Sigmoid colon (tissue), 7 donors: ENCODE measurements around the gene CTNNA2. TPM values are rescaled to one million over a fixed set of nuclear protein-coding genes. Genes with fewer than 3 reads are reported as not detected.

Experiments
- DNase-seq: peaks from one replicate; pipeline ENCODE4 v3.0.0-alpha.2; 2019
- H3K27ac ChIP-seq, 4 donors: fragments of 200-600 bp; sonication (generic); one replicate each; pipeline ENCODE4 v1.5.1; 2016 to 2019; ENCODE audit warnings: mild to moderate bottlenecking in 1 of 4
- H3K27me3 ChIP-seq, 3 donors: fragments of 200-600 bp; sonication (generic); one replicate each; pipeline ENCODE4 v1.5.1; 2019; ENCODE audit warnings: mild to moderate bottlenecking in 1 of 3
- H3K36me3 ChIP-seq, 4 donors: fragments of 200-600 bp; sonication (generic); one replicate each; pipeline ENCODE4 v1.5.1; 2016 to 2019
- H3K4me1 ChIP-seq, 4 donors: fragments of 200-600 bp; sonication (generic); one replicate each; pipeline ENCODE4 v1.5.1; 2017 to 2019
- H3K4me3 ChIP-seq, 4 donors: fragments of 200-600 bp; sonication (generic); one replicate each; pipeline ENCODE4 v1.5.1; 2017 to 2019; ENCODE audit warnings: mild to moderate bottlenecking in 2 of 4, moderate library complexity in 1 of 4
- H3K9me3 ChIP-seq, 4 donors: fragments of 200-600 bp in 3 of 4; sonication (generic) in 3 of 4; one replicate each; pipeline versions ENCODE4 v1.5.1 to v1.6.1; 2013 to 2019
- CTCF ChIP-seq, 4 experiments: fragments of 450-650 bp in 3 of 4; fragments of 200-600 bp in 1 of 4; IDR thresholded peaks; one replicate each; pipeline ENCODE4 v1.5.1; 2016 to 2019; ENCODE audit warnings: antibody characterized with exemption in 4 of 4, mild to moderate bottlenecking in 3 of 4, moderate library complexity in 2 of 4
- EP300 ChIP-seq, 4 donors: sonication (generic); formaldehyde crosslinking; IDR thresholded peaks; one replicate each; pipeline ENCODE4 v1.6.1; 2017; ENCODE audit warnings: antibody characterized with exemption in 4 of 4
- POLR2A ChIP-seq, 2 donors: fragments of 450-650 bp; IDR thresholded peaks; one replicate each; pipeline ENCODE4 v1.6.1; 2016; ENCODE audit warnings: antibody characterized with exemption in 2 of 2, mild to moderate bottlenecking in 2 of 2, moderate library complexity in 2 of 2
- POLR2AphosphoS5 ChIP-seq, 4 donors: sonication (generic); formaldehyde crosslinking; IDR thresholded peaks; one replicate each; pipeline ENCODE4 v1.6.1; 2017; ENCODE audit warnings: antibody characterized with exemption in 4 of 4
- WGBS, 2 donors: extraction: QIAGEN DNeasy Blood & Tissue Kit; methylation state at CpG; one replicate each; pipeline ENCODE4 v1.1.7; 2013; 5-methylcytosine and 5-hydroxymethylcytosine counted together
- intact Hi-C: fragments of 100-400 bp; cut with DNase I; formaldehyde crosslinking; loops from one replicate; pipeline ENCODE4 v1.15.1; 2023
- polyA plus RNA-seq, 3 donors: library from polyadenylated mRNA; stranded (reverse); fragments of 200-250 nt; gene quantifications; one replicate each; pipeline ENCODE4 v1.2.3, GENCODE V29; 2013
- total RNA-seq, 4 donors: library from RNA; depleted of rRNA; stranded (reverse); fragments of >200 nt; gene quantifications; one replicate each; pipeline ENCODE4 v1.1.0, GENCODE V29; 2016
- donor health status: healthy with polysubstance abuse.
- donor health status: Bipolar disorder and iron deficiency.
- donor health status: healthy.

The CTNNA2 gene
- total and polyA plus RNA-seq, 7 donors, result 1.4 to 8.6 (median 3.8) TPM; not detected in 2

- intact Hi-C loops, result no loop called here
These were observed 379.3 kb downstream of the CTNNA2 start for GRCh38 chr2:79892123-79892522.

GRCh38 chr2:79899196-79899595 lies 386.3 kb downstream of the CTNNA2 start:
- intact Hi-C loops, result no loop called here

More at GRCh38 chr2:79892123-79892522, 379.3 kb downstream of the CTNNA2 start:
- no peak overlapping the region for H3K4me3 ChIP-seq
- no peaks in the 10 kb centered on the region for H3K9me3 ChIP-seq
- H3K4me1 ChIP-seq, result no peaks in the 10 kb centered on the region
- no peak overlapping the region for H3K27ac ChIP-seq
- no peak for TF ChIP-seq CTCF (IDR thresholded peaks at IDR 0.05)
- TF ChIP-seq POLR2A (IDR thresholded peaks at IDR 0.05), result no peak
- TF ChIP-seq EP300 (IDR thresholded peaks at IDR 0.05), result no peak
- TF ChIP-seq POLR2AphosphoS5 (IDR thresholded peaks at IDR 0.05), result no peak
- no peaks in the 10 kb centered on the region for H3K36me3 ChIP-seq
- no peaks in the 10 kb centered on the region for H3K27me3 ChIP-seq
- 42 to 75% methylated on average over 2 of the region's 2 CpGs for WGBS, 2 donors
- DNase-seq, result no peak

GRCh38 chr2:79901161-79901560 lies 388.3 kb downstream of the CTNNA2 start:
- no peak for TF ChIP-seq POLR2A (IDR thresholded peaks at IDR 0.05)
- TF ChIP-seq EP300 (IDR thresholded peaks at IDR 0.05), result no peak
- no peak for TF ChIP-seq CTCF (IDR thresholded peaks at IDR 0.05)
- no peak for TF ChIP-seq POLR2AphosphoS5 (IDR thresholded peaks at IDR 0.05)
- Histone ChIP-seq H3K9me3 (no peaks in the 10 kb centered on the region), H3K4me1 (no peaks in the 10 kb centered on the region), H3K36me3 (no peaks in the 10 kb centered on the region), H3K27ac (no peak overlapping the region), H3K27me3 (no peaks in the 10 kb centered on the region), H3K4me3 (no peak overlapping the region)
- intact Hi-C loops, result no loop called here
- no peak for DNase-seq

More at GRCh38 chr2:79899196-79899595, 386.3 kb downstream of the CTNNA2 start:
- TF ChIP-seq EP300 (IDR thresholded peaks at IDR 0.05) (no peak), POLR2AphosphoS5 (IDR thresholded peaks at IDR 0.05) (no peak), POLR2A (IDR thresholded peaks at IDR 0.05) (no peak), CTCF (IDR thresholded peaks at IDR 0.05) (no peak)
- no peaks in the 10 kb centered on the region for H3K27me3 ChIP-seq
- no peak overlapping the region for H3K4me3 ChIP-seq
- DNase-seq, result no peak
- no peak overlapping the region for H3K27ac ChIP-seq
- H3K36me3 ChIP-seq, result no peaks in the 10 kb centered on the region
- 80 to 81% methylated on average over 4 of the region's 4 CpGs for WGBS, 2 donors
- H3K9me3 ChIP-seq, result no peaks in the 10 kb centered on the region
- H3K4me1 ChIP-seq, result no peaks in the 10 kb centered on the region

GRCh38 chr2:79903222-79904000 lies 390.6 kb downstream of the CTNNA2 start:
- Histone ChIP-seq H3K27ac (no peak overlapping the region), H3K9me3 (no peaks in the 10 kb centered on the region), H3K36me3 (no peaks in the 10 kb centered on the region), H3K27me3 (no peaks in the 10 kb centered on the region), H3K4me1 (no peaks in the 10 kb centered on the region), H3K4me3 (no peak overlapping the region)
- intact Hi-C loops, result no loop called here
- 85 to 88% methylated on average over 5 of the region's 5 CpGs for WGBS, 2 donors
- DNase-seq, result no peak
- TF ChIP-seq CTCF (IDR thresholded peaks at IDR 0.05), result no peak
